Measurements from ENCODE around the gene CDC42EP1.
"Not testable (repeated sequence)": the region's sequence is repeated elsewhere in the genome, so short reads cannot be mapped to it uniquely, and the experiment has no call there.

Gene CDC42EP1

DNA sequence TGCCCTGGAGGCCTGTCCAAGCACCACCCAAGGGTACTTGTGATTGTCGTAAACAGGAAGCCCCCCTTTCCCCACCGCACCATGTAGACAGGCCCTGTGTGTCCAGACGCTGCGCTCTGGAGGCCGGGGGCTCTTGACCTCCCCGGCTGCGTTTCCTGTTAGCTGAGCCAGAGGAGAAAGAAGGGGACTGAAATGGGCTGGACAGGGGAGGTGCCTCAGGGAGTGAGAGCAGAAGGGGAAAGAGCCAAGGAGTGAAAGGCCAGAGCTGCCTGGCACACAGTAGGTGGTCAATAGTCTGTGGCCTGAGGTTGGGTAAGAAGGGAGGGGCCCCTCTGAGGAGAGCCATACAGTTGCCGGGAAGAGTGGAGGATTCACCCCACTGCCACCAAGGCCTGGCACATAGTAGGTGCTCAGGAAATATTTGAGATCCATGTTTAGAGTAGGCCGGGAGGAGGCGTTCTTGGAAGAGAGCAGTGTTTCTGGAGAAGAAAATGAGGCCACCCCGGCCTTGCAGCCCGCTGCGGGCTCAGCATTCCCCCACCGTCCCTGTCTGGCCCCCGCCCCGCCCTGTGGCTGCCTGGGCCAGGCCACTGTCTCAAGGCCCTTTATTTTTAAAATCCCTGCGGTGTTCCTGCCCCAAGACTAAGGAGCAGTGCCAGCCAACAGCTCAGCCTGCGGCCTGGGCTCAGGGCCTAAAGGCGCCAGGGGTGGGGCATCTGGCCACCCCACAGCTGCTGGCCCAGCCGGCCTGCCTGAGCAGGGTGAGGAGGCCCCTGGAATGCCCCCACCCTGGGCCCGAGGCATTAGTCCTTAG is 13.6 kb upstream of the CDC42EP1 start:
- Histone ChIP-seq H4K20me1 (no peaks in the 10 kb centered on the region), H3K27ac (no peak overlapping the region), H3K4me2 (peak overlapping the region; percentile 62), H3K27me3 (no peaks in the 10 kb centered on the region), H3K4me1 (peaks cover 47% of the 10 kb centered on the region), H3K9me3 (no peaks in the 10 kb centered on the region), H3K36me3 (no peaks in the 10 kb centered on the region), H3K9ac (no peak overlapping the region), H3K4me3 (no peak overlapping the region)
- TF ChIP-seq Cebpa-rat (IDR thresholded peaks at IDR 0.05): no peak

DNA sequence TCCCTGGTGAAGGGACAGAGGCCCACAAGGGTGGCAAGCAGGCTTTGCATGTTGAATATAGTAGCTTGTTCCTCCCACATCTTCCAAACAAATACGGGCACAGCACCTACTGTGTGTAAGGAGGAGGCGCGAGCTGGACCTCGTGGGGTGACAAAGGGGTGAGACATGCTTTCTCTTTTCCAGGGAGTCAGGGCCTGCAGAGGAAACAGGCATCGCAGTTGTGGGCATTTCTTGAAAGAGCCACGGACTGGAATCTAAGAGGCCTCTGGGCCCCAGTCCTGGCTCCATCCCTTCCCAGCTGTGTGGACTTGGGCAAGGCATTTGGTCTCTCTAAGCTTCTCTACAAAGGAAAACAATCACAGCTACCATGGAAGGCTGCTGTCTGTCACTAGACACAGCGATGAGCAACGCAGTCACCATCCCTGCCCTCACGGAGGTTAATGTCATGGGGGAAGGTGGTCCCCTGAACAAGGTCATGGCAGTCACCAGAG is 13.0 kb upstream of the CDC42EP1 start:
- no peak overlapping the region for H3K9ac ChIP-seq

DNA sequence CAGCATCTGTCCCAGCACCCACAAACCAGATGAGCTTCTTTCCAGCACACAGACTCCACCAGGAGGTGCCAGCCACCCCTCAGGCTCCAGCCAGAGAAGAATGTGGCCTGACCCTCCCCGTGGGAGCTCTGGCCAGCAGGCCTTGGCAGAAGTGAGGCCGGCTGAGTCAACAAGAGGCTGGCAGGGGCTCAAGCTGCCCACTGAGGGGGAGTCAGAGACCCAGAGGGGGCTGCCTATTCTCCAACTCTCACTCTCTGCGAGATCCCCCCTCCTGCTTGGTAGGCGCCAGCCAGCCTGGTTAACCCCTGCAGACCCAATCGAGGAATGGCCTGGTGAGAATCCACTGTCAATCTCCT is 10.6 kb upstream of the CDC42EP1 start:
- H3K27me3 ChIP-seq: no peaks in the 10 kb centered on the region
- H3K36me3 ChIP-seq: no peaks in the 10 kb centered on the region
- H4K20me1 ChIP-seq: no peaks in the 10 kb centered on the region
- H3K27ac ChIP-seq: no peak overlapping the region
- H3K9ac ChIP-seq: no peak overlapping the region
- no peaks in the 10 kb centered on the region for H3K9me3 ChIP-seq
- no peak overlapping the region for H3K4me2 ChIP-seq
- peaks cover 34% of the 10 kb centered on the region for H3K4me1 ChIP-seq
- no peak for TF ChIP-seq Cebpa-rat (IDR thresholded peaks at IDR 0.05)
- H3K4me3 ChIP-seq: no peak overlapping the region

More for the DNA sequence above, 13.0 kb upstream of the CDC42EP1 start:
- Histone ChIP-seq H3K36me3 (no peaks in the 10 kb centered on the region), H3K4me1 (peaks cover 40% of the 10 kb centered on the region), H3K4me3 (no peak overlapping the region), H4K20me1 (no peaks in the 10 kb centered on the region), H3K4me2 (no peak overlapping the region), H3K27me3 (no peaks in the 10 kb centered on the region), H3K27ac (no peak overlapping the region), H3K9me3 (no peaks in the 10 kb centered on the region)
- no peak for TF ChIP-seq Cebpa-rat (IDR thresholded peaks at IDR 0.05)

GRCh38 chr22:37550921-37551320 is 9.4 kb upstream of the CDC42EP1 start:
- not testable (repeated sequence) for H3K9me3 ChIP-seq, H3K36me3 ChIP-seq, H3K9ac ChIP-seq, H3K4me3 ChIP-seq, H3K27me3 ChIP-seq, H3K27ac ChIP-seq, H3K4me2 ChIP-seq, H4K20me1 ChIP-seq
- H3K4me1 ChIP-seq: peaks cover 26% of the 10 kb centered on the region

- Histone ChIP-seq H3K4me3 (no peak overlapping the region), H3K4me2 (no peak overlapping the region), H3K9ac (no peak overlapping the region), H4K20me1 (no peaks in the 10 kb centered on the region), H3K9me3 (no peaks in the 10 kb centered on the region), H3K36me3 (no peaks in the 10 kb centered on the region), H3K27me3 (peaks cover 8% of the 10 kb centered on the region), H3K27ac (no peak overlapping the region), H3K4me1 (peaks cover 24% of the 10 kb centered on the region)
- no peak for TF ChIP-seq Cebpa-rat (IDR thresholded peaks at IDR 0.05)
Observed at GRCh38 chr22:37551981-37552380, 8.3 kb upstream of the CDC42EP1 start.

DNA sequence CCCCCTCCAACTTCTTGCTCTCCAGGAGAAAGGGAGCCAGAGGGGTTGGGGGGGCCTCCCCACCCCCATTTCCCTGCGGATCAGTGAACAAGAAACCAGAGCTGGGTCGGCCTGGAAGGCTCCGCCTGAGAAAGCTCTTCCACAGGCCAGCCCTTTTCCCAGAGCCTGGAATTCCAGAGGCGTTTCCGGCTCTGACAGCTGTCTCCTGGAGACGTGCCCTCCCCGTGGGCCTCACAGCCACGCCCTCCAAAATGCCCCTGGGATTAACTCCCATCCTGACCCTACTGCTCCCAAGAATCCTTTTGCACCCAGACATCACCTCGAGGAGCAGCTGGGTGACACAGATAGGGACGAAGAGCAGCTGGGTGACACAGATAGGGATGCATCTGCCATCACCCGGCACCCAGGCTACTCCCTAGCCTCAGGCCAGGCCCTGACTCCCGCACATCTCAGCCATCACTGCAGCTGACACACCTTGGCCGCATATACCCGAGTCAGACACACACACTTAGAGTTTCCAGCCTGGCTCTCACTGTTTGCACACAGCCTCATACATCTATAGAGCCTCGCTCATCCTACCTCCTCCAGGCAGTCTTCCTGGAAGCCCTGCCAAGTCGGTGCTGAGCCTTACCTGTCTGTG is 7.6 kb upstream of the CDC42EP1 start:
- peaks cover 27% of the 10 kb centered on the region for H3K4me1 ChIP-seq
- peaks cover 14% of the 10 kb centered on the region for H3K27me3 ChIP-seq
- no peak overlapping the region for H3K9ac ChIP-seq
- H3K36me3 ChIP-seq: no peaks in the 10 kb centered on the region
- no peak for TF ChIP-seq Cebpa-rat (IDR thresholded peaks at IDR 0.05)
- H3K4me3 ChIP-seq: no peak overlapping the region
- H3K4me2 ChIP-seq: no peak overlapping the region
- no peaks in the 10 kb centered on the region for H4K20me1 ChIP-seq
- no peaks in the 10 kb centered on the region for H3K9me3 ChIP-seq
- H3K27ac ChIP-seq: no peak overlapping the region

DNA sequence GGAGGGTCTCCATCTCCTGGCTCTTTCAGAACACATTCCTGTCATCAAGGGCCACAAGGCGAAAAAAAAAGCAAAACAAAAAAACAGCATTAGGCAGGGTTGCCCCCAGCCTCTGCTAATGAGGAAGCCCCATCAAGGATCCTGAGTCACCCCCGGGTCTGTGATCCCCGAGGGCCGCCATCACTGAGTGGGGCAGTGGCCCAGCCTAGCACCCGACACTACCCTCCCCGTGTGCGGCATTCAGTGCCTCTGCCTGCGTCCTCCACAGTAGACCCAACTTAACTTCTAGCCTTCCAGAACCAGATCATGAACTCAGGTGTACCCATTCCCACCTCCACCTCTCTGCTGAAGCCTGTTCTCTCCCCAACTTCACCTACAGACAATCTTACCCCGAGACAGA is 6.6 kb upstream of the CDC42EP1 start:
- peaks cover 25% of the 10 kb centered on the region for H3K27me3 ChIP-seq
- H3K27ac ChIP-seq: no peak overlapping the region
- H3K4me1 ChIP-seq: peaks cover 27% of the 10 kb centered on the region
- H3K36me3 ChIP-seq: no peaks in the 10 kb centered on the region
- H3K4me2 ChIP-seq: no peak overlapping the region
- H3K4me3 ChIP-seq: no peak overlapping the region
- no peaks in the 10 kb centered on the region for H4K20me1 ChIP-seq
- no peak for TF ChIP-seq Cebpa-rat (IDR thresholded peaks at IDR 0.05)
- H3K9me3 ChIP-seq: no peaks in the 10 kb centered on the region
- no peak overlapping the region for H3K9ac ChIP-seq

GRCh38 chr22:37555029-37555428 is 5.3 kb upstream of the CDC42EP1 start:
- Histone ChIP-seq H3K9me3 (no peaks in the 10 kb centered on the region), H3K27ac (no peak overlapping the region), H3K4me3 (no peak overlapping the region), H3K9ac (no peak overlapping the region), H3K36me3 (no peaks in the 10 kb centered on the region), H3K4me2 (no peak overlapping the region), H3K4me1 (peaks cover 17% of the 10 kb centered on the region), H3K27me3 (peaks cover 38% of the 10 kb centered on the region), H4K20me1 (no peaks in the 10 kb centered on the region; the same call in 1 of the 2 replicates)
- TF ChIP-seq Cebpa-rat (IDR thresholded peaks at IDR 0.05): no peak

- H3K27ac ChIP-seq: no peak overlapping the region
- H3K9ac ChIP-seq: no peak overlapping the region
- 0 out of 2 replicates have a peak overlapping the region, but pooled peaks have one; percentile 22 for H3K4me2 ChIP-seq
- no peaks in the 10 kb centered on the region for H3K9me3 ChIP-seq
- H4K20me1 ChIP-seq: peaks cover 14% of the 10 kb centered on the region
- peaks cover 27% of the 10 kb centered on the region for H3K4me1 ChIP-seq
- peaks cover 55% of the 10 kb centered on the region for H3K27me3 ChIP-seq
- no peaks in the 10 kb centered on the region for H3K36me3 ChIP-seq
- H3K4me3 ChIP-seq: no peak overlapping the region
- TF ChIP-seq Cebpa-rat (IDR thresholded peaks at IDR 0.05): no peak
Observed at GRCh38 chr22:37556710-37557109, 3.6 kb upstream of the CDC42EP1 start.

DNA sequence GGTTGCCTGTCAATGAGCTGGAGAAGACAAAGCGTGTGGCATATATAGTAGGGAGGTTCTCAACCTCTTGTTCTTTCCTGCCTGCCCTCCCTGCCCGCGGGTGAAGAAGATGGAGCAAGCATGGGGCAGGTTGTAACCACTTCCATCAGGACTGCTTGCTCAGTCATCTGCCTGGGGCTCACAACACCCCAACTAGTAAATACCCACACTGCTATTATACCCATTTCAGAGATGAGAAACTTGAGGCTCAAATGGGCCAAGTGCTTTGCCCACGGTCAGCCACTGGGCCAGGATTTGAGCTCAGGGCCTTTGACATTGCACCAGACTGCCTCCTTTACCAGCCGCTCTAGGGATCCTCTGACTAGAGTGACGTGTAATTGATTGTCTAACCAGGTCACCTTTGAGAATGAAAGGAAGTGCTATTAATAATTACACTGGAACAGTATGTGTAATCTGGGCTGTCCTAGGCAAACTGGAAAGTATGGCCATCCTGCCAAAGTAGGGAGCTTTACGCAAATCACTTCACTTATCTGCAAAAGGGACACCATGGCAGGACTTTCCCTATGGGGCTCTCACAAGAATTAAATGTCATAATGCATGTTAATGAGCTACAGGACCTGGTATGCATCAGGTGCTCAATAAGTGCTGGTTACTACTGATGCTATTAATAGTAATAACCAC is 2.8 kb upstream of the CDC42EP1 start:
- H3K4me3 ChIP-seq: no peak overlapping the region
- H3K36me3 ChIP-seq: no peaks in the 10 kb centered on the region
- peaks cover 62% of the 10 kb centered on the region for H3K27me3 ChIP-seq
- no peaks in the 10 kb centered on the region for H3K9me3 ChIP-seq
- TF ChIP-seq Cebpa-rat (IDR thresholded peaks at IDR 0.05): no peak
- H3K9ac ChIP-seq: no peak overlapping the region
- no peak overlapping the region for H3K4me2 ChIP-seq
- peaks cover 14% of the 10 kb centered on the region for H4K20me1 ChIP-seq
- H3K27ac ChIP-seq: no peak overlapping the region
- H3K4me1 ChIP-seq: peaks cover 34% of the 10 kb centered on the region

Data from BLaER1 (cell line).